Ectodermal cell (in vitro differentiated cells): ENCODE results near the gene TOMM6.
"Not testable (repeated sequence)": the region's sequence is repeated elsewhere in the genome, so short reads cannot be mapped to it uniquely, and the experiment has no call there.

Experiments
- H3K27ac ChIP-seq: 2 replicates; pipeline ENCODE4 v1.7.0; 2013; ENCODE audit warnings: mild to moderate bottlenecking, low read depth, low read length; ENCODE audit not compliant: insufficient read depth, poor library complexity, severe bottlenecking
- H3K27me3 ChIP-seq: 2 replicates; pipeline ENCODE4 v1.7.0; 2013; ENCODE audit warnings: mild to moderate bottlenecking, low read length; ENCODE audit not compliant: insufficient read depth, control insufficient read depth, poor library complexity, severe bottlenecking
- H3K36me3 ChIP-seq: one replicate; pipeline ENCODE4 v1.7.0; 2013; ENCODE audit warnings: low read length; ENCODE audit not compliant: control insufficient read depth, insufficient read depth
- H3K4me1 ChIP-seq: one replicate; pipeline ENCODE4 v1.7.0; 2013; ENCODE audit warnings: low read length; ENCODE audit not compliant: control insufficient read depth, insufficient read depth
- H3K4me3 ChIP-seq: 2 replicates; pipeline ENCODE4 v1.7.0; 2013; ENCODE audit warnings: low read depth, low read length, control low read depth; ENCODE audit not compliant: insufficient read depth
- H3K9me3 ChIP-seq: 2 replicates; pipeline ENCODE4 v1.7.0; 2013; ENCODE audit warnings: mild to moderate bottlenecking, low read length, moderate library complexity; ENCODE audit not compliant: control insufficient read depth
- WGBS, 2 experiments: methylation state at CpG; one replicate each; pipeline ENCODE4 v1.1.7; 2013; ENCODE audit warnings: missing lambda C conversion rate in 2 of 2; 5-methylcytosine and 5-hydroxymethylcytosine counted together

The TOMM6 gene

DNA sequence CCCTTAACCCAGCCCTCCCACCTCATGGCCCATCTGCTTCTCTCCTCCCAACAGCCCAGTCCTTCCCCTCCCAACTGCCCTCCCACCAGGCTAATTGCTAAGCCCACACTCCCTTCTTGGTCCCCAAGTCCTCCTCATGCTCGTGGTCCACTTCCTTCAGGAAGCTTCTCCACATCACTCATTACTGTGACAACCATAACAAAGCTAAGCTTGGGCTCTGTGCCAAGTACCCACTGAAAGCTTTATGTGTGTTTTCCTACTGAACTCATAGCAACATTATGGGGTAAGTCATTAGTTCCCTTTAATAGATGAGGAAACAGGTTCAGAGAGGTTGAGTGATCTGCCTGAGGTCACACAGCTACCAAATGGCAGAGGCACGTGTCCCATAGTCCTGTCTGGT lies 24.0 kb upstream of the TOMM6 start:
- Histone ChIP-seq H3K9me3 (no peaks in the 10 kb centered on the region), H3K4me3 (no peak overlapping the region), H3K36me3 (no peaks in the 10 kb centered on the region), H3K27ac (no peak overlapping the region), H3K27me3 (no peaks in the 10 kb centered on the region), H3K4me1 (no peaks in the 10 kb centered on the region)
- 77 to 84% methylated on average over 2 of the region's 2 CpGs for WGBS, 2 experiments

DNA sequence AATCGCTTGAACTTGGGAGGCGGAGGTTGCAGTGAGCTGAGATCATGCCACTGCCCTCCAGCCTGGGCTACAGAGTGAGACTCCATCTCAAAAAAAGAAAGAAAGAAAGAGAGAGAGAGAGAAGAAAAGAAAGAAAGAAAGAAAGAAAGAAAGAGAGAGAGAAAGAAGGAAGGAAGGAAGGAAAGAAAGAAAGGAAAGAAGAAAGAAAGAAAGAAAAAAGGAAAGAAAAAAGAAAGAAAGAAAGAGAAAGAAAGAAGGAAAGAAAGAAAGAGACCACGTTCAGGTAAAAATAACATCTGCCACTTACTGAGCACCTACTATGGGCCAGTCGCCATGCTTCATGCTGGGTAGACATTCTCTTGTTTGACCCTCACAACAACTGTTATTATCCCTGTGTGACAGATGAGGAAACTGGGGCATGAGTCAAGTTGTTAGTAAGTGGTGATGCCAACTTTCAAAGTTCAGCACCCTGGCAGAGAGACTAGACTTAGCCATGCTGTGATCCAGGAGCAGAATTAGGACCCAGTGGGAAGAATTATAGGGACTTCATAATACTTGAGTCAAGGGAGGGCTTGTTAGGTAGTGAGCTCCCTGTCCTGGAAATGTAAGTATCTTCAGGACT lies 21.3 kb upstream of the TOMM6 start:
- H3K27ac ChIP-seq = not testable (repeated sequence)
- whole genome bisulfite sequencing, 2 experiments = 93 to 94% methylated on average over 4 of the region's 4 CpGs

DNA sequence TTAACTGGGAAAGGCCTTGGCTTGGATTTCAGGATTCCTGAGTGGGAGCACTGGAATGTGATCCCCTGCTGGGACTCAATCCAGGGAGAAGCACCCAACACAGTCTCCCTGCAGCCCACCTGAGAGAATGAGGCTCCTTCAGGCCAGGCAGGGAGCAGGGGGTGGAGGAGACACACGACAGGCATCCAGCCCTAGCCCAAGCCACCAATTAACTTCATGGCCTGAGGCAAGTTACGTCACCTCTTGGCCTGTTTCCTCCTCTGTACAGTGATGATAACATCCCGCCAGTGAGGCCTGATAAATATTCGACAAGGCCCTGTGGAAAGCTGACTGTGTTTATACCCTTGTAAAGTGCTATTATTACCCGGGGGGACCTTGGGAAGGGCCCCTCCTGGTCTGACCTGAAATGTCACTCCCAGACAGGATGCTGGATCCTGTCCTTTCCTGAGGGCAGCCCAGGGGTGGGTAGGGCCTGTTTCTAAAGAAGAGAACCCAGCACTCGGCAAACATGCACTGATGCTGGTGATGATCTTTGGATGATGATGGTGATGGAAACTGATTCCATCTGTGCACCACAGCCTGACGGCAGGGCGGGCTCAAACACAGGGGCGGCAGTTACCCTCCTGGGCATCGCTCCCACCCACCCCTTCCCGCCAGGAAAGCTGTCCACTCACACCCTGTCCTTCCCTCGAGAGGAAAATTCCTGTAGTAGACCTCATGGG lies 20.2 kb upstream of the TOMM6 start:
- Histone ChIP-seq H3K9me3 (no peaks in the 10 kb centered on the region), H3K4me1 (no peaks in the 10 kb centered on the region), H3K4me3 (no peak overlapping the region), H3K36me3 (peaks cover 3% of the 10 kb centered on the region), H3K27me3 (no peaks in the 10 kb centered on the region), H3K27ac (no peak overlapping the region)
- WGBS, 2 experiments = 86% methylated on average over 12 of the region's 12 CpGs

More for the DNA sequence above, 21.3 kb upstream of the TOMM6 start:
- H3K4me1 ChIP-seq, H3K36me3 ChIP-seq, H3K9me3 ChIP-seq, H3K27me3 ChIP-seq, H3K4me3 ChIP-seq: not testable (repeated sequence)

DNA sequence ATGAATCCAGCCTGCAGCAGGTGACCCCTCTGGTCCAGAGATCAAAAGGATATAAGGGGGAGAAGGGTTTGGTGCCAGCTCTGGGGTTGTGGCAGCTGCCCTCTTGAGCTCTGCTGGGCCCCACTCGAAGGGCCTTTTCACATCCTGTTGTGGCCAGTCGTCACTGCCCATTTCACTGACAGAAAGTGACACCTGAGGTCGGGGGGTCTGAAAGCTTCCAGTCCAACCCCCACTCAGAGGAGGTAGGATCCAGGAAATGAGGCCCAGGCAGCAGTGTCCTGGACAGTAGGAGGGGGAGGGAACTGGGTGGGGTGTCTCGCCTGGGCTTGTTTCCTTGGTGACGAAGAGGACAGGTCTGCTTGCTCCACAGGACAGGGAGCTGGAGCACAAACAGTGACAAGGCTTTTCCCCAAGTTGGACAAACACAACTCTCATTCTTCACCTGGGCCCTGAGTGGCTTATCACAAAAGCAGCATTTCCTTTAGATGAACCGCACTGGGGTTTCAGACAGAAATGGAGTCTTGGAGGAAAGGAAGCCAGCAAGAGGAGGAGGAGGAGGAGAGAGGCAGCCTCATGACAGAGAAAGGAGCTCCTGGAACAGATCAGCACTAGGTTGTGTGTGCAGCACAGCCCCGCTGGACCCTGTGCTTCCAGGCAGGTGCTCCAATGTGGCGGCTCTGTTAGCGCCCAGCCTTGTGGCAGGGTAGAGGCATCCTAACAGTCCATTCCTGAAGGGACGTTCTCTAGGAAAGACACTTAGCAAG lies 18.8 kb upstream of the TOMM6 start:
- Histone ChIP-seq H3K27me3 (no peaks in the 10 kb centered on the region), H3K9me3 (no peaks in the 10 kb centered on the region), H3K36me3 (peaks cover 8% of the 10 kb centered on the region), H3K4me1 (no peaks in the 10 kb centered on the region), H3K27ac (no peak overlapping the region), H3K4me3 (no peak overlapping the region)
- WGBS, 2 experiments = 87 to 89% methylated on average over 10 of the region's 10 CpGs

DNA sequence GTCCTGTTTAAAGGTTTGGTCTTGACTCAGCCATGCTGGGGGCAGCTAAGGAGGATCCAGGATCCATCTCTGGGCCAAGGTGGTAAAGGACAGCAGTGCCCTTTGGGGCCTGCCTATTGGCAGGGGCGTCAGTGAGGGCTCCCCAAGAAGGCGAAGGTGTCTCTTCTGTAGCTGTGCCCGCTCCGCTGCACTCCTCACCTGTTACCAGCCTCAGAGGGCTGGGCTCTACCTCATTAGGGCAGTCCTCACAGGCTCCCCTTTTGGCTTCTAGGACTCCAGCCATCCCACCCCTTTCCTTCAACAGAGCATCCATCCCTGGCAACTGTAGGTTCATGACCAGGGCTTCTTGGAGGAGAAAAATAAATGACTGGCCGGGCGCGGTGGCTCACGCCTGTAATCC lies 18.1 kb upstream of the TOMM6 start:
- H3K4me3 ChIP-seq = no peak overlapping the region
- H3K27ac ChIP-seq = no peak overlapping the region
- H3K27me3 ChIP-seq = no peaks in the 10 kb centered on the region
- H3K36me3 ChIP-seq = peaks cover 8% of the 10 kb centered on the region
- 90 to 95% methylated on average over 8 of the region's 8 CpGs for WGBS, 2 experiments
- no peaks in the 10 kb centered on the region for H3K9me3 ChIP-seq
- H3K4me1 ChIP-seq = no peaks in the 10 kb centered on the region

GRCh38 chr6:41770381-41771057 lies 17.0 kb upstream of the TOMM6 start:
- 94 to 96% methylated on average over 30 of the region's 30 CpGs for WGBS, 2 experiments
- Histone ChIP-seq H3K4me3 (no peak overlapping the region), H3K4me1 (no peaks in the 10 kb centered on the region), H3K9me3 (no peaks in the 10 kb centered on the region), H3K27me3 (no peaks in the 10 kb centered on the region), H3K27ac (no peak overlapping the region), H3K36me3 (peaks cover 19% of the 10 kb centered on the region)

GRCh38 chr6:41771058-41771983 lies 16.2 kb upstream of the TOMM6 start:
- 91 to 95% methylated on average over 29 of the region's 29 CpGs for WGBS, 2 experiments
- Histone ChIP-seq H3K27me3 (no peaks in the 10 kb centered on the region), H3K4me1 (no peaks in the 10 kb centered on the region), H3K36me3 (peaks cover 19% of the 10 kb centered on the region), H3K4me3 (no peak overlapping the region), H3K9me3 (no peaks in the 10 kb centered on the region), H3K27ac (no peak overlapping the region)

DNA sequence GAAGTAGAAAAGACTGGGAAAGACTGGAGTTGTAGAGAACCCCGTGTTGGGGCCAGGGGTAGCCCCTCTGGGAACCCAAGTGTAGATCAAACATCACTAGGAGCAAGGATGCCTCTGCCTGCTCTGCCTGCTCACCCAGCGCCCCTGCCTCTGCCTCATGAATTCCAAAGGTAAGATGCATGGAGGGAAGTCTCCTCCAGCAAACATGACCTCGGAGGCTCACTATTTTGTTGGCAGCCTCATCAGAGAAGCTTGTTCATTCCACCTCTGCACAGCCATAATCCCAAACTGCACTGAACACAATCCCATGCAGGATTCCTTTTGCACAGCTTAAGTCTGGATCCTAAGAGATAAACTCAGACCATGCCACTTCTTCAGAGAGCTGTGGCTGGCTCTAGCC lies 12.7 kb upstream of the TOMM6 start:
- Histone ChIP-seq H3K27me3 (no peaks in the 10 kb centered on the region), H3K36me3 (peaks cover 19% of the 10 kb centered on the region), H3K9me3 (no peaks in the 10 kb centered on the region), H3K4me1 (peaks cover 5% of the 10 kb centered on the region), H3K27ac (no peak overlapping the region), H3K4me3 (no peak overlapping the region)
- 92 to 95% methylated on average over 3 of the region's 3 CpGs for WGBS, 2 experiments

DNA sequence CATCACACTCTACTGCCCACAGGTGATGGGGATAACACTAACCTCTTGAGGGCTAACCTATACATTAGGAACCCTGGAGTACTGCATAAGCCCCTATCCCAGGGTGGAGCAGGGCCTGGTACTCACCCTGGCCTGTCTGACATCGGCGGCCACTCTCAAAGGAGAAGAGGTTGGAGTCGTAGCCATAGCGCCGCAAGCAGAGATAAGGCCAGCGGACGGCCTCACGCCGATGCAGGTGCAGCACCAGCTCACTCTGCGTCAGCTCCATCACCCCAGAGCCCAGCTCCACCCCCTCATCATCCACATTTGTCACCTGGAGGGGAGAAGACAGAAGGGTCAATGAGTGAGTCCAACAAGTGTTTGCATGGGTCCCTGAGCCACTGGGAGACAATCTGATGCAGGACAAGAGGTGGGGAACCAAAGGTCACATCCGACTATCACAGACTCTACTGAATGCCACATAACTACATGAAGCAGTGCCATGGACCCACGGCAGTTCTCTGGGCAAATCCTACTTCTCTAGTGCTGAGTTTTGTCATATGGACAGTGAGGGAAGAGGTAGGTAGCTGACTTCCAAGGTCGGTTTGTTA lies 12.1 kb upstream of the TOMM6 start:
- peaks cover 19% of the 10 kb centered on the region for H3K36me3 ChIP-seq
- no peak overlapping the region for H3K4me3 ChIP-seq
- H3K27me3 ChIP-seq = no peaks in the 10 kb centered on the region
- no peak overlapping the region for H3K27ac ChIP-seq
- H3K4me1 ChIP-seq = peaks cover 5% of the 10 kb centered on the region
- WGBS, 2 experiments = 94 to 97% methylated on average over 13 of the region's 13 CpGs
- no peaks in the 10 kb centered on the region for H3K9me3 ChIP-seq
